Duodenal mucosa (tissue), 2 donors: ENCODE measurements around the gene STK32A.

Source experiments
- H3K27ac ChIP-seq: one replicate; pipeline ENCODE4 v1.7.0; 2013; ENCODE audit warnings: low read depth, low read length
- H3K27me3 ChIP-seq, 2 donors: one replicate each; pipeline ENCODE4 v1.7.0; 2013; ENCODE audit warnings: low read length in 2 of 2, control low read depth in 1 of 2; ENCODE audit not compliant: insufficient read depth in 2 of 2, control insufficient read depth in 1 of 2
- H3K36me3 ChIP-seq, 2 donors: one replicate each; pipeline ENCODE4 v1.7.0; 2013; ENCODE audit warnings: low read length in 2 of 2, control low read depth in 1 of 2; ENCODE audit not compliant: insufficient read depth in 2 of 2, control insufficient read depth in 1 of 2
- H3K4me1 ChIP-seq, 2 donors: one replicate each; pipeline ENCODE4 v1.7.0; 2013; ENCODE audit warnings: low read length in 2 of 2, control low read depth in 1 of 2; ENCODE audit not compliant: insufficient read depth in 2 of 2, control insufficient read depth in 1 of 2
- H3K4me3 ChIP-seq, 2 donors: one replicate each; pipeline ENCODE4 v1.7.0; 2013; ENCODE audit warnings: low read length in 2 of 2, low read depth in 1 of 2
- H3K9ac ChIP-seq, 2 donors: one replicate each; pipeline ENCODE4 v1.7.0; 2013; ENCODE audit warnings: low read length in 2 of 2, low read depth in 1 of 2
- H3K9me3 ChIP-seq, 2 donors: one replicate each; pipeline ENCODE4 v1.7.0; 2013; ENCODE audit warnings: low read length in 2 of 2, control low read depth in 1 of 2; ENCODE audit not compliant: control insufficient read depth in 1 of 2

The STK32A gene

DNA sequence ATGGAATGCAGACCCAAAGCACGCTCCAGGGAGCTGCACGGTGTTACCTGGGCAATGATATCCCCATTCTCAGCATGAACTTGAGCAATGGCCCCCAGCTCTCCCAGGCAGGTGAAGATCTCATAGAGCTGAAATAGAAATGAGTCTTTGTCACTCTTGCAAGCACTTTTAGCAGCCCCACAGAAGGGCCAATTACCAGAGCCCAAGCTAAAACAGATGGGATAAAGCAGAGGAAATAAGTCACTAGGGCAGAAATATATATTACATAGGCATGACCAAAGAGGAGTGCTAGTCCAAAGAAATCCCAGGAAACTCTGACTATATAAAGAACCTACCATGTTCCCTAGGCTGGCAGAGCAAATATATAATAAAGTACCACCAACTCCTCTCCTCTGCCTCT lies 177.7 kb downstream of the STK32A start:
- no peak overlapping the region for H3K4me3 ChIP-seq
- H3K27me3 ChIP-seq: no peaks in the 10 kb centered on the region
- H3K36me3 ChIP-seq: no peaks in the 10 kb centered on the region
- H3K4me1 ChIP-seq: peaks cover 6 to 22% of the 10 kb centered on the region in 2 donors
- no peak overlapping the region for H3K9ac ChIP-seq
- no peaks in the 10 kb centered on the region for H3K9me3 ChIP-seq
- no peak overlapping the region for H3K27ac ChIP-seq

DNA sequence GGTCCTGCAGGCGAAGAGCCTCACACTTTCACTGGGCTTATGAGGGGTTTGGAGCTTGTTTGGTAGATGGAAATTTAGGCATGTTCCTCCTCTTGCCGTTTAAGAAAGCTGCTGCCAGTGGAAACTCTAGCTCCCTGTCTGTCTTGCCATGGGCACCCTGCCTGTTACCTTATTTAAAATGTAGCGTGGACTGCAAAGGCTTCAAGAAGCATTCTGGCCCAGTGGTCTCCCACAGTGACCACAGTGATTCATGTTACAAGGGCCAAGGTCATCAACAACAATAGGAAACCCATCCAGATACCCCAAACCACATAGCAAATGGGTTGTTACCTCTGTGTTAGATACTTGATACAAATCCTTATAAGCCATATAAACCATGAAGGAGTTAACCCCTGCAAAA lies 178.4 kb downstream of the STK32A start:
- no peak overlapping the region for H3K4me3 ChIP-seq
- H3K9me3 ChIP-seq: no peaks in the 10 kb centered on the region
- no peaks in the 10 kb centered on the region for H3K36me3 ChIP-seq
- no peak overlapping the region for H3K9ac ChIP-seq
- H3K27me3 ChIP-seq: no peaks in the 10 kb centered on the region
- H3K27ac ChIP-seq: no peak overlapping the region
- H3K4me1 ChIP-seq: peaks cover 13 to 29% of the 10 kb centered on the region in 2 donors

GRCh38 chr5:147415651-147416050 lies 180.8 kb downstream of the STK32A start:
- H3K36me3 ChIP-seq: no peaks in the 10 kb centered on the region
- H3K4me3 ChIP-seq: no peak overlapping the region
- no peaks in the 10 kb centered on the region for H3K27me3 ChIP-seq
- no peak overlapping the region for H3K9ac ChIP-seq
- no peak overlapping the region for H3K27ac ChIP-seq
- peaks cover 13 to 30% of the 10 kb centered on the region in 2 donors for H3K4me1 ChIP-seq
- H3K9me3 ChIP-seq: no peaks in the 10 kb centered on the region

- no peak overlapping the region for H3K9ac ChIP-seq
- no peaks in the 10 kb centered on the region for H3K36me3 ChIP-seq
- peaks cover 13 to 29% of the 10 kb centered on the region in 2 donors for H3K4me1 ChIP-seq
- H3K27me3 ChIP-seq: no peaks in the 10 kb centered on the region
- H3K9me3 ChIP-seq: no peaks in the 10 kb centered on the region
- no peak overlapping the region for H3K4me3 ChIP-seq
- no peak overlapping the region for H3K27ac ChIP-seq
These were observed 182.4 kb downstream of the STK32A start for GRCh38 chr5:147417135-147417813.

GRCh38 chr5:147418613-147419012 lies 183.8 kb downstream of the STK32A start:
- no peaks in the 10 kb centered on the region for H3K27me3 ChIP-seq
- H3K9me3 ChIP-seq: no peaks in the 10 kb centered on the region
- H3K36me3 ChIP-seq: no peaks in the 10 kb centered on the region
- H3K9ac ChIP-seq: no peak overlapping the region
- peaks cover 13 to 29% of the 10 kb centered on the region in 2 donors for H3K4me1 ChIP-seq
- H3K4me3 ChIP-seq: no peak overlapping the region
- H3K27ac ChIP-seq: no peak overlapping the region

DNA sequence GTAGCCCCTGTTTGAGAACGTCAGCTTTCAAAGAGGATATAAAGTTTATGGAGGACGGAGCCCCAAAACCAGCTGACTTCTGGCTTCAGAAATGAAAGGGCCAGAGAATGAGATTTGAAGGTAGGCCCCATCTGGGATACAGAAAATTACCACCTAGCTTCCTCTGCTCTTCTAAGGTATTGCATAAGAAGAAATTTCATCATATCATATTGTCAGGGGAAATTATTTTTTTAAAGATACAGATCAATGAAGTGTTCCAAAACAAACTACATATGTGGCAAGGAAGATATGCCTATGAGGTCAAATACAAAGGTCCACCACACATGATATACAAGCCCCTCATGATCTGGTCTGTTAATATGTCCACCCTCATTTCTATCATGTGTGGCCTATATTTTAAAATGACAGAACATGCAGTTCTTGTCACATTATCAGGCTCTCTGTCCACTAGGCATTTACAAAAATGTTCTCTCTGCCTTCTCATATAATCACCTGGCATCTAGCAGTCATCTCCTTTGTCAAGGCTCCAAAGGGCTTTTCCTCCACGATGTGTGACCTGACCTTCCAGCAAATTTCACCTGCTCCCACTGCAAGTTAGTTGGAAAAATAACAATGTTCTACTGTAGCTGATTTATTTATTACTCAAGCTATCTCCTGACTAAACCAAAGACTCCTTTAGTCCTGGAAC lies 192.0 kb downstream of the STK32A start:
- H3K27ac ChIP-seq: no peak overlapping the region
- H3K9ac ChIP-seq: no peak overlapping the region
- H3K36me3 ChIP-seq: no peaks in the 10 kb centered on the region
- H3K4me3 ChIP-seq: no peak overlapping the region
- H3K9me3 ChIP-seq: no peaks in the 10 kb centered on the region
- H3K4me1 ChIP-seq: peaks cover 0 to 5% of the 10 kb centered on the region in 2 donors
- no peaks in the 10 kb centered on the region for H3K27me3 ChIP-seq

- Histone ChIP-seq H3K9ac (no peak overlapping the region), H3K9me3 (no peaks in the 10 kb centered on the region), H3K4me3 (no peak overlapping the region), H3K36me3 (no peaks in the 10 kb centered on the region), H3K27me3 (no peaks in the 10 kb centered on the region), H3K4me1 (peaks cover 3 to 15% of the 10 kb centered on the region in 2 donors), H3K27ac (no peak overlapping the region)
These were observed 192.9 kb downstream of the STK32A start for GRCh38 chr5:147427521-147428401.

DNA sequence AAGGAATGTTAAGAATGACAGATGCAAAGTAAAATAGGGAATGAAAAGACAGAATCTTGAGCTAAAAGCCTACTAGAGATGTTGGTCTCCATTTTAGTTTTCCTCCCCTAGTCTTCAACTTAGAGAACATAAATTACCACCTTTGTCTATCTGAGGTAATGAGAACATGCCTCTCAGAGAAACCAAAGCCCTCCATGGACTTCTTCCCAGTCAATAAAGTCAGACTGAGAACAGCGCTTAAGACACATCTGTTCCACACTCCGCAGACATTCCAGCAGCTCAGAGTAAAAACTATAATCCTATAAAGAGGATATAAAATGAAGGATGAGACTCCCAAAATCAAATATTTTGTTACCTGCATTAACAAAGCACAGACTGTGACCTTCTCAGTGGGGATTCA lies 195.8 kb downstream of the STK32A start:
- Histone ChIP-seq H3K27ac (no peak overlapping the region), H3K4me3 (no peak overlapping the region), H3K9ac (no peak overlapping the region), H3K36me3 (no peaks in the 10 kb centered on the region), H3K27me3 (no peaks in the 10 kb centered on the region), H3K4me1 (peaks cover 3 to 21% of the 10 kb centered on the region in 2 donors), H3K9me3 (no peaks in the 10 kb centered on the region)

DNA sequence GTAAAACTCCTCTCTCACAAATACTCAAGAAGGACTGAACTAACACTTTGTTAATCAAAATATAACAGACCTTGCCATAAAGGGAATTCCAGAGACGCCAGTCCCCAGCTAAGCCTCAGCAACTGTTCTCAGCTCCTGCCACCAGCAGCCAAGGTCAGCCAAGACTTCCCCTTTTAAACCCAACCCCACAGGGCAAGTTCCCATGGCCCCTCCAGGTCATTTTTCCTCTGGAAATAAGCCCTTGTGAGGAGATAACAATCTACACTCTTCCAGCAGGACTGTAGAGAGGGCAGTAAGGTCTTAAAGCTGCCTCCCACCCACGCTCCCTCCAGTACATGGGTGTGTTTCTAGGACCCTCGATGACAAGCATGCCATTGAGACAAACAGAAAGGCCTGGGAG lies 196.8 kb downstream of the STK32A start:
- peaks cover 3 to 21% of the 10 kb centered on the region in 2 donors for H3K4me1 ChIP-seq
- H3K9ac ChIP-seq: no peak overlapping the region
- no peaks in the 10 kb centered on the region for H3K36me3 ChIP-seq
- no peak overlapping the region for H3K4me3 ChIP-seq
- H3K9me3 ChIP-seq: no peaks in the 10 kb centered on the region
- H3K27me3 ChIP-seq: no peaks in the 10 kb centered on the region
- no peak overlapping the region for H3K27ac ChIP-seq

- Histone ChIP-seq H3K4me1 (peaks cover 3 to 21% of the 10 kb centered on the region in 2 donors), H3K27ac (no peak overlapping the region), H3K4me3 (no peak overlapping the region)
These were observed 197.5 kb downstream of the STK32A start for GRCh38 chr5:147432323-147432722.

More at GRCh38 chr5:147432323-147432722, 197.5 kb downstream of the STK32A start:
- Histone ChIP-seq H3K36me3 (no peaks in the 10 kb centered on the region), H3K9me3 (no peaks in the 10 kb centered on the region), H3K9ac (no peak overlapping the region), H3K27me3 (no peaks in the 10 kb centered on the region)
